K562 (cell line): ENCODE results near the gene DNAJC17. TPM values are rescaled to one million over a fixed set of nuclear protein-coding genes. Genes with fewer than 3 reads are reported as not detected.

Experiments used
- DPF2 ChIP-seq: fragments of 450-650 bp; IDR thresholded peaks from 2 replicates; pipeline ENCODE4 v1.6.1; 2016
- ETS2 ChIP-seq: IDR thresholded peaks from 2 replicates; pipeline ENCODE4 v1.6.1; 2016; ENCODE audit warnings: borderline replicate concordance, missing genetic modification characterization, mild to moderate bottlenecking, moderate library complexity, missing compliant biosample characterization; ENCODE audit not compliant: poor library complexity, severe bottlenecking
- FOXJ2 ChIP-seq: fragments of 200-800 bp; sonication (Bioruptor generic); IDR thresholded peaks from 2 replicates; pipeline ENCODE4 v1.6.1; 2016; ENCODE audit warnings: missing genetic modification characterization, missing compliant biosample characterization
- FOXJ3 ChIP-seq: sonication (generic); formaldehyde crosslinking; IDR thresholded peaks from 2 replicates; pipeline ENCODE4 v1.4.0; 2020; ENCODE audit warnings: mild to moderate bottlenecking, missing genetic modification reagents
- FOXM1 ChIP-seq, 2 experiments: fragments of 450-650 bp in 1 of 2; sonication (generic) in 1 of 2; formaldehyde crosslinking in 1 of 2; IDR thresholded peaks; 2 replicates each; pipeline versions ENCODE4 v1.6.1 to v1.9.0; 2017 to 2022; ENCODE audit warnings: low read depth in 2 of 2, mild to moderate bottlenecking in 2 of 2, missing genetic modification reagents in 1 of 2, moderate library complexity in 1 of 2
- GTF2F1 ChIP-seq: IDR thresholded peaks from 2 replicates; pipeline ENCODE4 v1.6.1; 2011; ENCODE audit warnings: low read depth, low read length, improper control_type of control experiment
- HNRNPK ChIP-seq: fragments of 200-400 bp; formaldehyde crosslinking; IDR thresholded peaks from one replicate; pipeline ENCODE4 v1.6.1; 2018; ENCODE audit warnings: mild to moderate bottlenecking, low read depth, low read length; ENCODE audit not compliant: poor library complexity, severe bottlenecking
- HSF4 ChIP-seq: fragments of 250-450 bp; sonication (Bioruptor Pico); IDR thresholded peaks from 2 replicates; pipeline ENCODE4 v2.1.2; 2022; ENCODE audit warnings: mild to moderate bottlenecking, moderate library complexity, borderline replicate concordance
- POLR2AphosphoS5 ChIP-seq: IDR thresholded peaks from 2 replicates; pipeline ENCODE4 v1.6.1; 2011; ENCODE audit warnings: mild to moderate bottlenecking, low read depth, low read length, moderate library complexity; ENCODE audit not compliant: control insufficient read depth, insufficient read depth
- POLR2B ChIP-seq: fragments of 450-650 bp; IDR thresholded peaks from 2 replicates; pipeline ENCODE4 v1.6.1; 2018; ENCODE audit warnings: low read depth; ENCODE audit not compliant: partially characterized antibody
- RHOXF2B ChIP-seq: fragments of 250-450 bp; sonication (Bioruptor Pico); conservative IDR thresholded peaks from 2 replicates; pipeline ENCODE4 v1.5.1; 2021
- SAP30 ChIP-seq: fragments of 200-600 bp; sonication (generic); IDR thresholded peaks from 2 replicates; pipeline ENCODE4 v1.6.1; 2012; ENCODE audit warnings: borderline replicate concordance, low read depth, mild to moderate bottlenecking, moderate library complexity, low read length, control low read depth, inconsistent platforms; ENCODE audit not compliant: insufficient read depth, poor library complexity, severe bottlenecking
- SMC3 ChIP-seq: conservative IDR thresholded peaks from 2 replicates; pipeline ENCODE4 v1.6.1; 2011; ENCODE audit warnings: low read depth, low read length, improper control_type of control experiment; ENCODE audit not compliant: insufficient read depth
- SNAPC5 ChIP-seq: fragments of 250-450 bp; sonication (Bioruptor Pico); IDR thresholded peaks from 2 replicates; pipeline ENCODE4 v1.8.0; 2021; ENCODE audit warnings: moderate library complexity, mild to moderate bottlenecking, inconsistent platforms
- SRSF1 ChIP-seq: fragments of 200-400 bp; formaldehyde crosslinking; IDR thresholded peaks from 2 replicates; pipeline ENCODE4 v1.6.1; 2017; ENCODE audit warnings: mild to moderate bottlenecking, low read depth, low read length, moderate library complexity
- STAG1 ChIP-seq: sonication (generic); formaldehyde crosslinking; IDR thresholded peaks from 2 replicates; pipeline ENCODE4 v1.5.0; 2020; ENCODE audit warnings: missing genetic modification reagents, borderline replicate concordance
- TEAD2 ChIP-seq: fragments of 450-650 bp; IDR thresholded peaks from 2 replicates; pipeline ENCODE4 v1.6.1; 2016; ENCODE audit warnings: missing genetic modification characterization, control low read depth, missing compliant biosample characterization
- ZEB2 ChIP-seq: fragments of 450-650 bp; IDR thresholded peaks from 2 replicates; pipeline ENCODE4 v1.6.1; 2016
- ZHX1 ChIP-seq: fragments of 150-350 bp; conservative IDR thresholded peaks from 2 replicates; pipeline ENCODE4 v1.6.1; 2014; ENCODE audit warnings: low read length
- ZNF217 ChIP-seq: sonication (generic); formaldehyde crosslinking; IDR thresholded peaks from 2 replicates; pipeline ENCODE4 v1.8.0; 2022; ENCODE audit warnings: mild to moderate bottlenecking, missing genetic modification reagents
- ZNF324 ChIP-seq: fragments of 250-450 bp; sonication (Bioruptor Pico); IDR thresholded peaks from 2 replicates; pipeline ENCODE4 v1.4.0; 2020; ENCODE audit warnings: mild to moderate bottlenecking
- polyA plus RNA-seq, 8 experiments: library from polyadenylated mRNA; depleted of rRNA in 4 of 8; stranded (reverse) in 5 of 8; unstranded in 3 of 8; fragments of >200 nt; fragmentation: Nextera tagmentation in 2 of 8; fragmentation: Illumina TruSeq in 1 of 8; extraction: Ambion mirVana in 2 of 8; extraction: Trizol in 1 of 8; gene quantifications; 2 replicates each; pipeline versions ENCODE4 v1.2.1 to v1.2.3, GENCODE V29; 2011 to 2014; ENCODE audit warnings: inconsistent platforms in 1 of 8, missing spikeins in 1 of 8
- total RNA-seq, 7 experiments: library from RNA; depleted of rRNA in 6 of 7; stranded (reverse); fragments of >200 nt in 6 of 7; fragmentation: Illumina TruSeq in 2 of 7; extraction: Trizol in 2 of 7; gene quantifications; 2 replicates each; pipeline versions ENCODE4 v1.2.1 to v1.2.3, GENCODE V29; 2011 to 2021; ENCODE audit warnings: low replicate concordance in 1 of 7
- TF ChIP-seq, protein P1 (sequence below): fragments of 450-650 bp; formaldehyde crosslinking; IDR thresholded peaks from 2 replicates; pipeline ENCODE4 v1.4.0; 2020; ENCODE audit warnings: mild to moderate bottlenecking, moderate library complexity
- TF ChIP-seq, protein P2 (sequence below), 2 experiments: fragments of 450-650 bp in 1 of 2; sonication (generic) in 1 of 2; formaldehyde crosslinking; conservative IDR thresholded peaks; 2 replicates each; pipeline versions ENCODE4 v1.4.0 to v1.8.1; 2020 to 2022; ENCODE audit warnings: mild to moderate bottlenecking in 1 of 2, missing genetic modification reagents in 1 of 2

DNAJC17 gene
- total and polyA plus RNA-seq, 9 of the 15 experiments (the other 6 are each of a cell fraction or from before 2014, with no cell fraction given): 2.4 to 79.4 (median 44.2) TPM

DNA sequence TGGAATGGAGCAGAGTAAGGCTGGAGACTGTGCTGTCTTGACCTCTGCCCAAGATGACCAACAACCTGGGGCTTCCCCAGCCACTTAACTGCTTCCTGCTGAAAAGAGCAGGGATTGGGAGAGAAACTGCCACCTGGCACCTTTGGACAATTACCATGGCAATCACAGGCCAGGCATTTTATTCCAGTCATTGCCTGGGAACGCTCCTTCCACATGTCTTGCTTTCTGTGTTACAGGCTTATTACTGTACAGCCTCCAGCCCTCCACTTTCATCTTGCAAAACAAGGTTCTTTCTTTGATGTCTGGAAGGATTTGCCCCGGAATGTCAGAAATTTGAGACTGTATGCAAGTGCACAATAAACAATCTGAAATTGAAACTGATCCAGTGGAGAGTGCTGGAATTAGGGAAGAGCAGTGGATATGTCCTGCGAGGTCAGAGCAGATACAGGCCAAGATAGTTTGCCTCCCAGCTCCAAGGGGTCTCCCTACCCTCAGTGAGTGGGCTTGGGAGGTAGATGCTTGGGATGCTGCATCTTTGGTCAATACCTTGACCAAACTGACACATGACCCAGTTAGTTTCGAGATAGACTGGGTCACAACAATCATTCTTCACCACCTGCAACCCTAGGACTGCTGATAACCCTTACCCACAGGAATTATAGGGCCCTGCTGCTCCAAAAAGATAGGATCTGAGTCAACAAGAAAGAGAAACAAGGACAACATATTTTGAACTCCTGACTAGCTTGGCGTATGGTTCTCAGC lies 18.6 kb upstream of the DNAJC17 start (continued):
- TF ChIP-seq ZHX1: no peak
- TF ChIP-seq GTF2F1: no peak
- no peak for TF ChIP-seq ZNF217
- TF ChIP-seq HNRNPK: no peak
- no peak for TF ChIP-seq SAP30
- TF ChIP-seq POLR2AphosphoS5: peak; percentile 87
- no peak for TF ChIP-seq SRSF1
- TF ChIP-seq, protein P1, sequence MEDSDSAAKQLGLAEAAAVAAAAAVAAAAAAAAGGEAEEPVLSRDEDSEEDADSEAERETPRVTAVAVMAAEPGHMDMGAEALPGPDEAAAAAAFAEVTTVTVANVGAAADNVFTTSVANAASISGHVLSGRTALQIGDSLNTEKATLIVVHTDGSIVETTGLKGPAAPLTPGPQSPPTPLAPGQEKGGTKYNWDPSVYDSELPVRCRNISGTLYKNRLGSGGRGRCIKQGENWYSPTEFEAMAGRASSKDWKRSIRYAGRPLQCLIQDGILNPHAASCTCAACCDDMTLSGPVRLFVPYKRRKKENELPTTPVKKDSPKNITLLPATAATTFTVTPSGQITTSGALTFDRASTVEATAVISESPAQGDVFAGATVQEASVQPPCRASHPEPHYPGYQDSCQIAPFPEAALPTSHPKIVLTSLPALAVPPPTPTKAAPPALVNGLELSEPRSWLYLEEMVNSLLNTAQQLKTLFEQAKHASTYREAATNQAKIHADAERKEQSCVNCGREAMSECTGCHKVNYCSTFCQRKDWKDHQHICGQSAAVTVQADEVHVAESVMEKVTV: no peak
- no peak for TF ChIP-seq ZNF324 (CRISPR knock-in tag)
- peak; percentile 96 for TF ChIP-seq FOXM1 (IDR thresholded peaks at IDR 0.05; ENCODE audit: low read depth)
- no peak for TF ChIP-seq FOXM1 (CRISPR knock-in tag; IDR thresholded peaks at IDR 0.05; ENCODE audit: low read depth)
- no peak for TF ChIP-seq SMC3
- TF ChIP-seq HSF4 (CRISPR knock-in tag): no peak
- no peak for TF ChIP-seq SNAPC5
- no peak for TF ChIP-seq STAG1 (CRISPR knock-in tag)
- TF ChIP-seq RHOXF2B (CRISPR knock-in tag): no peak
- TF ChIP-seq POLR2B: no peak
- TF ChIP-seq FOXJ3 (CRISPR knock-in tag): no peak
- TF ChIP-seq ZEB2: peak; percentile 96
- no peak for TF ChIP-seq ETS2 (tag)
- TF ChIP-seq TEAD2 (tag): peak; percentile 60; the same call in 1 of the 2 replicates
- TF ChIP-seq FOXJ2: peak; percentile 86
- peak; percentile 96 for TF ChIP-seq DPF2
- TF ChIP-seq, protein P2, sequence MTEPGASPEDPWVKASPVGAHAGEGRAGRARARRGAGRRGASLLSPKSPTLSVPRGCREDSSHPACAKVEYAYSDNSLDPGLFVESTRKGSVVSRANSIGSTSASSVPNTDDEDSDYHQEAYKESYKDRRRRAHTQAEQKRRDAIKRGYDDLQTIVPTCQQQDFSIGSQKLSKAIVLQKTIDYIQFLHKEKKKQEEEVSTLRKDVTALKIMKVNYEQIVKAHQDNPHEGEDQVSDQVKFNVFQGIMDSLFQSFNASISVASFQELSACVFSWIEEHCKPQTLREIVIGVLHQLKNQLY (CRISPR knock-in tag; conservative IDR thresholded peaks at IDR 0.05): no peak
